Pericardium fibroblast (primary cell): ENCODE measurements around the gene PFKFB1. TPM values are rescaled to one million over a fixed set of nuclear protein-coding genes. Genes with fewer than 3 reads are reported as not detected.

ENCODE experiments used
- total RNA-seq: library from RNA; depleted of rRNA; stranded (reverse); fragments of >200 nt; gene quantifications from 2 replicates; pipeline ENCODE4 v1.2.3, GENCODE V29; 2015

Gene PFKFB1
- 0.23 and 0.43 TPM in 2 replicates for total RNA-seq

DNA sequence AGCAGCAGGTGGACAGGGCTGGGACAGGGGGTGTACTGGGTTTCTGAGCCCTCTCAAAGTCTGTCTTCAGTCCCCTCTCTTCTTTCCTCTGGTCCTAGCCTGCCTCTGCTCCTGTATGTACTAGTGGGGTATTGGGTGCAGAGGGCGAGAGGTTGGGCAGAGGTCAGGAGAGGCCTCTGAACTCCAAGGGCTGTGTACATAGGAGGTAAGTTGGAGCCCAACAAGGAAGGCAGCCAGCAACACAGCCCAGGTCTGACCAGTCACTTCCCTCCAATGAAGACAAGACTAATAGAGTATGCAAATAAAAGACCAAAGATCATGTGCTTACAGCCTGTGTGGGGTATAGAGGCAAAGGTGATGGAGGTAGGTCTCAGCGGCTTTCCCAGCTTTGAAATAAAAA, at the start of gene PFKFB1:
Gene PFKFB1, minus strand, starts transcription at position 90 of the 400 bp plus-strand sequence. CDS start 181 bp downstream, outside the sequence.

DNA sequence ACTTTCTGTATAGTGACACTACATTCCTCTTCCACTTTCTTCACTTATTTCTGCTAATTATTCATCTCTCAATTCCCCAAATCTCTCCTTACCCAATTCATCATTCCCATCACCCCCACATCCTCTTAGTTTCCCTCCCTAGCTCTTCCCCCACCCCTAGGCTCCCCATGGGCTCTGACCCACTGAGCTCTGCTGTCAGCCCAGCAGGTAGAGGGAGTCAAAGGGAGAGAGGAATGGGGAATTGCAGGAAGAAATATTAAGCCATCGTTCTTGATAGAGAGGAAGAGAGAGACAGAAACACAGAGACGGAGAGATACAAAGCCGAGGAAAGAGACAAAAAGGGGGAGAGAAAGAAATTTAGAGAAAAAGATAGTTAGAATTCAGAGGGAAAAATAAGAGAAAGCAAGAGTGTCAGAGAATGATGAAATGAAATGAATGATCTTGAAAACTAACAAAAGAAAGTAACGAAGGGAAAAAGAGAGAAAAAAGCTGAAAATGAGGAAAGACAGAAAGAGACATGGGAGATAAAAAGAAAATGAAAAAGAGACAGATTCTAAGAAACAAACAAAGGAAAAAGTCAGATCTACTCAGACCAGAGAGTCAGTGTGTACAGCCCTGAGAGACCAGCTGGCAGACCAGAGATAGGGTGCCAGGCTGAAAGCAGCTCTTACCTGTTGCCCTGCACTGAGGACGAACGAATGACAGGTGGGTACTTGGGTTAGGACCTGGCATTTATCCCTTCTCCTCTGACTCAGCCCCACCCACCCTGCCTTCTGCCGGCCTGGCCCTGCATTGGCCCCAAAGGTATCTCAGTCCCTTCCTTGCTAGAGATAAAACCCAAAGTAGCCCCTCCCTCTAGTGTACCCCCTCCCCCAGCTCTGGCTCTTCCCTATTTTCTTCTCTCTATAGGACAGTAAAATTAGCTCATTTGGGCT, 36.5 kb upstream of the PFKFB1 start, which contains the start of gene ALAS2:
Gene ALAS2, minus strand, starts transcription at position 707 of the 935 bp plus-strand sequence. CDS start 4,977 bp downstream, outside the sequence.

DNA sequence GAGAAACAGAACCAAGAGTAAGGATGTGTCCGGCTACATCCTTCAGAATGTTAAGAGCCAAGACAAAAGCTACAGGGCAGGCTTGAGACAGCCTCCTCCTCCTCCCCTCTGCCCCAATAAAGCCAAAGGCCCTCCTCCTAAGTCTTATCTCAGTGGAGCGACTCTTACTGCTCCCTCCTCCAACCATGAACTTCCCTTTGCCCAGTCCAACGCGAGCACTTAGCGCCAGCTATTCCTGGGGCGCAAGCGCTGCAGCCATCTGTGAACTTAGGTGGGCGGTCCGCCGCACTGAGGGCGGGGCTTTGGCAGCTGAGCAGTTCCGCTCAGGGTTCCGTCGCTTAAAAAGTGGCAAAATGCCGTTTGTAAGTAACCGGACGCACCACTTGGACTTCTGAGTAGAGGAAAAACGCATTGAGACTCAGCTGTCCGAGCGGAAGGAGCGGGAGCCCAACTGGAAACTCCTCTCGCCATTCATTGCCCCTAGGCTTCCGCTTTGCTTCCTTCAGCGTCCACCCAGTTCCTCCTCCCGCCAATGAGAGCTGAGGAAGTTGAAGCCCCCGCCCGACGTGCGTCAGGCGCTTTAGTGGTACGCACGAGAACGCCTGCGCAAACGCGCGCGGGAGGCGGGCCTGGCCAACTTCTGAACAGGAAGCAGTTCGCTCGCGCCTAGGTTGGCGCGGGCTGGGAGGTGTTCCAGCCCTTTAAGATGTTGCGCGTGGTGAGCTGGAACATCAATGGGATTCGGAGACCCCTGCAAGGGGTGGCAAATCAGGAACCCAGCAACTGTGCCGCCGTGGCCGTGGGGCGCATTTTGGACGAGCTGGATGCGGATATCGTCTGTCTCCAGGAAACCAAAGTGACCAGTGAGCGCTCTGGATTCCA, 6.0 kb upstream of the PFKFB1 start, which contains the start of gene APEX2:
Gene APEX2, plus strand, starts transcription at position 647 of the 882 bp plus-strand sequence. Its CDS starts 60 bp downstream, at position 707.

DNA sequence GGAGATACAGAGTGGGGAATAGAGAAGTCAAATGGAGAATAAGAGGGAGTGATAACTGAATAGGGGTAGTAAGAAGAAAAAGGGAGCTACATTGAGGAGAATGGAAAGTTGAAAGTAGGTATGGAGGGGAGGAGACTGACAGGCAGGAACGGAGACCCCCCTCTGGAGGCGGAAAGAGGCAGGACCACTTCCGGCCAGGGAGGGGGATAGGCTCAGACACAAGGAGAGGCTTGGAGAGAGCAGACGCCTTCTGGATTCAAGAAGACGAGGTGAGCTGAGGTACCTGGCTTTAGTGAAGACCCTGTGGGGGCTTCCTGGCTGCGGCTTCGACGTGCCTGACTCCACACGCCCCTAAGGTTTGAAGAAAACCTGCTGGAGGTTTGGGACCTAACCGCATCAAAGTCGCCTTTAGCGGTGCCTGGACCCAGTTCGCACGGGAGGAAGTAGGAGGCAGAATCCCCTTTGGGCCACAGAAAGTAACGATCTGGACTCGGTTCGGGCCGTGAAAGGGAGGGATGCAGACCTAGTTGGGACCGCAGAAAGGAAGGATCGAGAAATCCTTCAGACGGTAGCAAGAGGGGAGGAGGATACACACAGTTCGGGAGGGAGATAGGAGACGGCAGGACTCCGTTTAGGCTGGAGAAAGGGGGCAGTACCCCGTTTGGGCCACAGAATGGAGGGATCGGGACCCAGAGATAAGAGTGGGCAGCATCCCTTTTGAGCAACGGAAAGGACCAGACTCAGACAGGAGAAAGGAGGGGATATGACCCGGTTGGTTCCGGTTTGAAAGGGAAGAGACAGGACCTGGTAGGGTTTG, 73.2 kb downstream of the PFKFB1 start, which contains the start of gene TRO:
Gene TRO, plus strand, starts transcription at position 215 of the 817 bp plus-strand sequence. CDS start 1,423 bp downstream, outside the sequence.

Other genes with a start within 250 kb of the PFKFB1 start
- gene ITIH6, start 195.9 kb downstream of the PFKFB1 start, total RNA-seq, result not detected in 2 replicates
- 377 and 514 TPM in 2 replicates for gene MAGED2, start 186.4 kb downstream of the PFKFB1 start, total RNA-seq
- gene TRO, start 73.4 kb downstream of the PFKFB1 start, total RNA-seq, result 15.2 and 24.0 TPM in 2 replicates
- 9.8 and 11.9 TPM in 2 replicates for gene APEX2, start 6.2 kb upstream of the PFKFB1 start, total RNA-seq
- not detected in 2 replicates for gene ALAS2, start 36.8 kb upstream of the PFKFB1 start, total RNA-seq
- gene PAGE2B, start 80.8 kb upstream of the PFKFB1 start, total RNA-seq, result not detected in 2 replicates
- not detected in 2 replicates for gene PAGE2, start 94.8 kb upstream of the PFKFB1 start, total RNA-seq
- not detected in 2 replicates for gene PAGE5, start 226.2 kb upstream of the PFKFB1 start, total RNA-seq